WERI-Rb-1 (cell line): ENCODE data around the gene IRX2.

ENCODE experiments used
- DNase-seq: peaks from one replicate; pipeline ENCODE4 v3.0.0-alpha.2; 2020
- H3K27ac ChIP-seq: fragments of 250-450 bp; sonication (Bioruptor Pico); 2 replicates; pipeline ENCODE4 v1.5.1; 2020; ENCODE audit warnings: mild to moderate bottlenecking, moderate library complexity
- H3K27me3 ChIP-seq: fragments of 250-450 bp; sonication (Bioruptor Pico); 2 replicates; pipeline ENCODE4 v1.5.1; 2021; ENCODE audit warnings: mild to moderate bottlenecking, low read depth, moderate library complexity; ENCODE audit not compliant: insufficient read depth, severe bottlenecking
- H3K36me3 ChIP-seq: fragments of 250-450 bp; sonication (Bioruptor Pico); 2 replicates; pipeline ENCODE4 v1.5.1; 2020; ENCODE audit warnings: mild to moderate bottlenecking, moderate library complexity
- H3K4me3 ChIP-seq: 2 replicates; pipeline ENCODE4 v1.5.1; 2011; ENCODE audit warnings: low read depth, mild to moderate bottlenecking, control low read depth, low read length
- H3K9me3 ChIP-seq: fragments of 250-450 bp; sonication (Bioruptor Pico); 2 replicates; pipeline ENCODE4 v1.5.1; 2021; ENCODE audit warnings: mild to moderate bottlenecking, moderate library complexity; ENCODE audit not compliant: severe bottlenecking
- TF ChIP-seq, protein P1 (sequence below): IDR thresholded peaks from 2 replicates; pipeline ENCODE4 v1.5.1; 2011; ENCODE audit warnings: low read depth, mild to moderate bottlenecking, control low read depth, inconsistent platforms, low read length

Gene IRX2

DNA sequence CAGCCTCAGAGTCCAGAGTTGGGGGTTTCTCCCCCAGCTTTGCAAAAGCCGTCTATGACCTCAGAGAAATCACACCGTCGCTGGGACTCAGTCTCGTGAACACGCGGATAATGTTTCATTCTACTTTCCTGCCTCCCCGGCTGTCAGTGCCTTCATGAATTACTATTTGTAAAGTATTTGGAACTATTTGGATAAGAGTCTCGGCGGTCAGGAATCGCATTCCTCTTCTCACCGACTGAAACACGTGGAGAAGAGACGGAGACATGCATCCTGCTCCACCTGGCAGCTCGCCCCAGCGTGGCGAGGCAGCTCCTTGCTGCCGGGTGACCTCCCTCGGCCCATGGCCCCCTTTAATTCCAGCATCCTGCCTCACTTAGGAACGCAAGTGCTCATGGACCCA, 23.9 kb downstream of the IRX2 start:
- H3K9me3 ChIP-seq = no peaks in the 10 kb centered on the region
- DNase-seq = peak; percentile 6
- TF ChIP-seq, protein P1, sequence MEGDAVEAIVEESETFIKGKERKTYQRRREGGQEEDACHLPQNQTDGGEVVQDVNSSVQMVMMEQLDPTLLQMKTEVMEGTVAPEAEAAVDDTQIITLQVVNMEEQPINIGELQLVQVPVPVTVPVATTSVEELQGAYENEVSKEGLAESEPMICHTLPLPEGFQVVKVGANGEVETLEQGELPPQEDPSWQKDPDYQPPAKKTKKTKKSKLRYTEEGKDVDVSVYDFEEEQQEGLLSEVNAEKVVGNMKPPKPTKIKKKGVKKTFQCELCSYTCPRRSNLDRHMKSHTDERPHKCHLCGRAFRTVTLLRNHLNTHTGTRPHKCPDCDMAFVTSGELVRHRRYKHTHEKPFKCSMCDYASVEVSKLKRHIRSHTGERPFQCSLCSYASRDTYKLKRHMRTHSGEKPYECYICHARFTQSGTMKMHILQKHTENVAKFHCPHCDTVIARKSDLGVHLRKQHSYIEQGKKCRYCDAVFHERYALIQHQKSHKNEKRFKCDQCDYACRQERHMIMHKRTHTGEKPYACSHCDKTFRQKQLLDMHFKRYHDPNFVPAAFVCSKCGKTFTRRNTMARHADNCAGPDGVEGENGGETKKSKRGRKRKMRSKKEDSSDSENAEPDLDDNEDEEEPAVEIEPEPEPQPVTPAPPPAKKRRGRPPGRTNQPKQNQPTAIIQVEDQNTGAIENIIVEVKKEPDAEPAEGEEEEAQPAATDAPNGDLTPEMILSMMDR = no peak
- no peaks in the 10 kb centered on the region for H3K27me3 ChIP-seq
- no peak overlapping the region for H3K4me3 ChIP-seq
- no peak overlapping the region for H3K27ac ChIP-seq
- no peaks in the 10 kb centered on the region for H3K36me3 ChIP-seq

DNA sequence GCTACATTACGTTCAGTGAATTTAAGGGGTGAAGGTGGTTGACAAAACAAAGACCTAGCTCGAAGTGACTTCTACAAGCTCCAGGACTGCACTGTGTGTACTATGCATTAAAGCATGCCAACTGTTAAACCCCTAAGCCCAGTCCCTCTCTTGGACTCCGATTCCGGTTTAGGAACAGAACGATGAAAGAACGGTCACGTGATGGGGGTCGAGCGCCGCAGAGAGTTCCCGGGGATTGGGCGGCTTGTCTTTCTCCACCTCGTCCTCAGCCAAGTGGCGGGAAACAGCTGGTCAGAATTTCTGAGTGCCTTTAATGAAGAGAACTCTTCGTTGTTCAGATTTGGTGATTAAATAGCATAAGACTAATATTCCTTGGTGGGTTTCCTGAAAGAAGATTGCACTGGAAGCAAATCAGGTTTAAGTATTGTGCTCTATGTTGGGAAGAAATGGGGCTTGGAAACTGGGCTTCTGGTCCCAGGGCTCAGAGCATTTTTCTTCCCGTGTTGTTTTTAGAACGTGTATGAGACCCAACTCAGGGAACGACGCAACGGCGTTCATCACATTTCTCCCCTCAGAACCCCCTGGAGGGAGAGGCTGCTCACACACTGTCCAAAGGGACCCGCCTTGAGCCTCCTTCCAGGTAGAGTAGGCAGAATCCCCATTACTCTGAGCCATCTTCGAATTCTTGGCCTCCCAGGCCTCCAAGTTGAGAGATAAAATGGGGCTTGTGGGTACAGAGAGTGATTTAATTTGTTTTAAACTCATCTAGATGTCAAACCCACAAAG, 25.3 kb downstream of the IRX2 start:
- Histone ChIP-seq H3K36me3 (no peaks in the 10 kb centered on the region), H3K4me3 (no peak overlapping the region), H3K27me3 (no peaks in the 10 kb centered on the region), H3K9me3 (no peaks in the 10 kb centered on the region), H3K27ac (no peak overlapping the region)
- peak; percentile 2 for DNase-seq
- TF ChIP-seq, protein P1 = no peak

DNA sequence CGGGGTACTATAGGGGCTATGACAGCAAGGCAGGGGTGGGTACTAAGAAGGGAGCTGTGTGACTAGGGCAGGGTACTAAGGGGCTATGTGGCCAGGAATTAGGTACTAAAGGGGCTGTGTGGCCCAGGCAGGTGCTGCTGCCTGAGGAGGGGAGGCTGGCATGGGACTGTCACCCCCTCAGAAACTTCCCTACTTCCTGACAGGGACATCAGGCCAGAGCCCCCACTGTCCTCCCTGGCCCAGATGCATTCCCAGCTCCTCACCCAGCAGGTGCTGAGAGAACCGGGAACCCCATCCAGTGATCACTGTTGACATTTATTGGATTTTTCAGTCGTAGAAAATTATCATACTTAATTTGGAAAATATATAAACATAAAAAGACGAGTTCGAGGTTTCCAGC, 26.6 kb downstream of the IRX2 start:
- no peak overlapping the region for H3K4me3 ChIP-seq
- H3K27me3 ChIP-seq = peaks cover 2% of the 10 kb centered on the region
- no peak overlapping the region for H3K27ac ChIP-seq
- H3K36me3 ChIP-seq = no peaks in the 10 kb centered on the region
- TF ChIP-seq, protein P1 = no peak
- H3K9me3 ChIP-seq = no peaks in the 10 kb centered on the region
- peak; percentile 3 for DNase-seq

DNA sequence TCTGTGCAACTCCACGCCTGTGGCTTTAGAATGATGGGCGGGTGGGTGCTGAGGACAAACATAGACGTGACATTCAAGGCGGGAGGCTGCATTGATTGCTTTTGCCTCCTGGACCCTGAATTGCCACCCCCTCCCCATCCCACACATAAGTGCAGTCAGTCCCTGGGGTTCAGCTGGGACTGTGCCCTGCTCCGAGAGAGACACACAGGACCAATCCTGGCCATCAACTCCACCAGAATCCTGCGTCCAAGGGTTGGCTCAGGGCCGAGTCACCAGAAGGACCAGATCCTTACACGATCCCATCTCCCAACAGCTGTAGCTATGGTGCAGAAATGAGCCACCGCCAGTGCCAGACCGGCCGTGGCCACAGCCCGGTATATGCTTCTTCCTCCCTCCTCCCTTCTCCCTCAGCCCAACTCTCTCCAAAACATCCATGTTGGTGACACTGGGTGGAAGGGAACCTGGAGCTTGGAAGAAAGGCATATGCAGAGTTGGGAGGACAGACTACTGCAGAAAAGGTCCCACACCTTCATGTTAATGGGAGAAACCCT, 27.4 kb downstream of the IRX2 start:
- DNase-seq = peak; percentile 6
- H3K4me3 ChIP-seq = no peak overlapping the region
- H3K9me3 ChIP-seq = no peaks in the 10 kb centered on the region
- H3K27me3 ChIP-seq = peaks cover 2% of the 10 kb centered on the region
- no peak overlapping the region for H3K27ac ChIP-seq
- no peaks in the 10 kb centered on the region for H3K36me3 ChIP-seq
- TF ChIP-seq, protein P1 = no peak

DNA sequence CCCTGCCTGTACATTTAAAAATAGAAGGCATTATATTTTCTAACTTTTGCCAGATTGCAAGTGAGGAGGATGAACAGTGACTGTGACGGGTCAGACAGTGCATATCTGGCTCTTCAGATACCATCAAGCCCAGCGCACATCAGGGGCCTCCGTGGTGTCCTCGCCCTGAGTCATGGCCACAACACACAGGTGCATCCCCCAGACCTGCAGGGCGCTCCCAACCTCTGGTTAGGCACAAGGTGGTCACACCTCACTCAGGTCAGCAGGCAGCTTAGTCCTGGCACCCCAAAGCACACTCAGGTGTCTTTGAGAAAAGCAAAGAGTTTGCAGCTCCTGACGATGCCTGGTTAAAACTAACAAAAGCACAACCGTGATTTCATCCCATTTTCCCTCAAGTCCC, 28.6 kb downstream of the IRX2 start:
- H3K4me3 ChIP-seq = no peak overlapping the region
- H3K36me3 ChIP-seq = no peaks in the 10 kb centered on the region
- TF ChIP-seq, protein P1 = no peak
- H3K27me3 ChIP-seq = peaks cover 2% of the 10 kb centered on the region
- no peak overlapping the region for H3K27ac ChIP-seq
- DNase-seq = no peak
- no peaks in the 10 kb centered on the region for H3K9me3 ChIP-seq
